Head of caudate nucleus (tissue), 42 donors: ENCODE data around the gene SELENOO.
"Not testable (repeated sequence)": the region's sequence is repeated elsewhere in the genome, so short reads cannot be mapped to it uniquely, and the experiment has no call there.

Experiments
- DNase-seq, 42 donors: peaks; one replicate each; pipeline versions ENCODE4 v3.0.0 to v3.0.0-alpha.2; 2020 to 2021; ENCODE audit warnings: mixed read lengths in 7 of 42
- intact Hi-C: fragments of 100-400 bp; cut with DNase I; formaldehyde crosslinking; loops from one replicate; pipeline ENCODE4 v1.15.0; 2022

SELENOO gene, protein sequence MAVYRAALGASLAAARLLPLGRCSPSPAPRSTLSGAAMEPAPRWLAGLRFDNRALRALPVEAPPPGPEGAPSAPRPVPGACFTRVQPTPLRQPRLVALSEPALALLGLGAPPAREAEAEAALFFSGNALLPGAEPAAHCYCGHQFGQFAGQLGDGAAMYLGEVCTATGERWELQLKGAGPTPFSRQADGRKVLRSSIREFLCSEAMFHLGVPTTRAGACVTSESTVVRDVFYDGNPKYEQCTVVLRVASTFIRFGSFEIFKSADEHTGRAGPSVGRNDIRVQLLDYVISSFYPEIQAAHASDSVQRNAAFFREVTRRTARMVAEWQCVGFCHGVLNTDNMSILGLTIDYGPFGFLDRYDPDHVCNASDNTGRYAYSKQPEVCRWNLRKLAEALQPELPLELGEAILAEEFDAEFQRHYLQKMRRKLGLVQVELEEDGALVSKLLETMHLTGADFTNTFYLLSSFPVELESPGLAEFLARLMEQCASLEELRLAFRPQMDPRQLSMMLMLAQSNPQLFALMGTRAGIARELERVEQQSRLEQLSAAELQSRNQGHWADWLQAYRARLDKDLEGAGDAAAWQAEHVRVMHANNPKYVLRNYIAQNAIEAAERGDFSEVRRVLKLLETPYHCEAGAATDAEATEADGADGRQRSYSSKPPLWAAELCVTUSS

DNA sequence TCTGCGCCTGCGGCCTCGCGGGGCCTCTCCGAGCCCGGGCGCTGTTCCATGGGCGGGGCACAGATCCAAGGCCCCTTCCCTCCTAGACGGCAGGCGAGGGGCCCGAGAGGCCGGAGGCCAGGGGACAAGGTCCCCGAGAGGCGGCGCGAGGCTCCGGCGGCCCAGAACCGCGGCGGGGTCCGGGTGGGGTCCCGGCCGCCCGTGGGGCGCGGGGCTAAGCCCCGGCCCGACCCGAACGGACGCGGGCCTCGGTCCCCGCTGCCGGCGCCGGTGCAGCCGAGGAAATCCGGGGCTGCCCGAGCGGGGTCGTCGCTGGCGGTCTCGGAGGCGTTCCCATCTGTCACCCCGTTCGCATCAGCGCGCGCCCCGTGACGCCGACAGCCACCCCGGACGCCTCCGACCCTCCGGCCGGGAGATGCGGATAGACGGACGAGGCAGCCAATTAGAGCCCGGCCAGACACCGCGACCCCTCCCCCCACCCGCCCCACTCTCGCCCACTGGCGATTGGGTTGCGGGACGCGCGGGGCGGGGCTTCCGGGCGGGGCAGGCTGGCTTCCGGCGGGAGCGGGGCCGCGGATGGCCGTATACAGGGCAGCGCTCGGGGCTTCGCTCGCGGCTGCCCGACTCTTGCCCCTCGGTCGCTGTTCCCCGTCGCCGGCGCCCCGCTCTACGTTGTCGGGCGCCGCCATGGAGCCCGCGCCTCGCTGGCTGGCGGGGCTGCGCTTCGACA, at the start of gene SELENOO:
Gene SELENOO (plus strand): TSS at position 551 of the 730 bp plus-strand sequence. CDS start 26 bp downstream, at position 577.
- DNase-seq = peak; percentile 80 to 98 (median 95)
- intact Hi-C loops = no loop called here

DNA sequence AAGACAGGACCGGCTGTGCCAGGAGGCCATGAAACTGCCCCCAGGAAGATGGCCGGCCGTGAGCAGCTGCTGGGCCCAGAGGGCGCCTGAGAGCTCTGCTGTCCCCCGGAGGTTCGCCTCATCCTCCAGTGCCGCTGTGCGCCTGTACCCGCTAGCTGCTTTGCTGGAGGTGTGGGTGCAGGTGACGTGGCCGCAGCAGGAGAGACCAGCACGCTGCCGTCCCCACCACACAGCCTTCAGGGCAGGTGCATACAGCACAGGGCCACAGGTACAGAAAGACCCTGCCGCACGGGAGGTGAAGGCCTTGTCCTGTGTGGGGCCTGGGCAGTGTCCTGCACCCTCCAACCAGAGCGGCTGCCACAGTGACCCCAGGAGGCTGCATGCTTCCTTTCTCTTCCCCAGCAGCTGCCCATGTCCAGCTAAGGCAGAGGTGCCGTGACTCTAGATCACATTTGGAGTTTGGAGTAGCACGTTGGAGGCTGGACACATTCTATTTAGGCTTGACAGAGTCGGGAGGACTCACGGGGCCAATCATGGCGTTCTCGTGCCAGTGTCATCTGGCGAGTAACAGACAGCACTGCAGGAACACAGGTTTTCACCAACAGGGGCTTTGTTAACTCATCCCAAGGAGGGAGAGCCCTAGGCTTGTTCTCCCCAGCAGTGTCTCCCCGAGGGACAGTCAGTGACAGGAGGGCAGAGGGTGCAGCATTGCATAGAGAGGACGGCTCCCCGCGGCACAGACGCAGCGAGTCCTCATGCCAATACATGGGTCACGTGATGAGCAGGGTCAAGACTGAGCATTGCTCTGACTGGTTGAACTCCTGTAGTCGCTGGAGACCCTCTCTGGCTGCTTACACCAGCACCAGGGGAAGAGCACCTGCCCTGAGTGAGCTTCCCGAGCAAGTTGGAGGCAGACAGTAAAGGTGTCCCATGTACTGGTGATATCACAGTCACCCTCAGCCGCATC, 49.0 kb upstream of the SELENOO start:
- no peak for DNase-seq
- intact Hi-C loops = no loop called here

DNA sequence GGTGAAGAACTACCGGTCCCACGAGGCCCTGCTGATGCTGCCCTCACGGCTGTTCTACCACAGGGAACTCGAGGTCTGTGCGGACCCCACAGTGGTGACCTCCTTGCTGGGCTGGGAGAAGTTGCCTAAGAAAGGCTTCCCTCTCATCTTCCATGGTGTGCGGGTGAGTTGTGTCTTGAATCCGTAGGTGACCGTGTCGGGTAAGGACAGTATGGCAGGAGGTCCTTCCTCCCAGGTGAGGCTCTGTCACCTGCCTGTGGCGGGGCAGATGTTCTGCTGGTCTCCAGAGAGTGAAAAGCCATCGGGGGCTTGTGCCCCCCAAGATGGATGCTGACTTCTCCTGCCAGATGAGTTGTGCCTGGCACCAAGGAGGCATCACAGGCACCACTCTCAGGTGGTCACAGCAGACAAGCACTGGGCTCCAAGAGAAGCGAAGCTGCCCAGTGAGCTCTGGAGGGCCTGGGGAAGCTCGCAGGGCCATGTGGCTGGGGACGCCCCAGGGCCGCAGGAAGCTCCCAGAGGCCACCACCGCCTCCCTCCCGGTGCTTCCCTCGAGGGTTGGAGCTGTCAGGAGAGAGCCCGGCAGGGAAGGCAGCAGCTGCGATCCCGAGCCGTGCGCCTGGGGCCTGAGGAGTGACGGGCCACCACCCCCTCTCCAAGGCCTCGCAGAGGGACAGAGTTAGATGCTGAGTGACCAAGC, 47.6 kb upstream of the SELENOO start:
- intact Hi-C loops = no loop called here
- DNase-seq = no peak

DNA sequence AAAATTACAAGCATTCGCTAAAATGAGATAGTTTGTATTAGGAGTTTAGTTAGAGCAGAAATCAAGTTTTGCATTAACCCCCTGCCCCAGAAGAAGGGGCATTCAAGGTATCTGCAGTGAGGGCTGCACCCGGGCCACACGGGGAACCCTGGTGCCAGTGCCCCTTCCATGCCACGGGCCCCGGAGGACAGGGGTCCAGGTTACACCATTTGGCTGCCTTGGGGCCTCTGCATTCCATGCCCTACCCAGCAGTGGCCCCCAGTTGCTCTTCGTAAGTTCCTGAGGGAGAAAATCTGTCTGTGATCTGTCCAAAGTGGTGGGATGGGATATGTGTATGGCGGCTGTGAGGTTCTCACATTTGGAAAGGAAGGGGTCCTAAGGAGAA, 47.1 kb upstream of the SELENOO start:
- no peak for DNase-seq
- intact Hi-C loops = no loop called here

DNA sequence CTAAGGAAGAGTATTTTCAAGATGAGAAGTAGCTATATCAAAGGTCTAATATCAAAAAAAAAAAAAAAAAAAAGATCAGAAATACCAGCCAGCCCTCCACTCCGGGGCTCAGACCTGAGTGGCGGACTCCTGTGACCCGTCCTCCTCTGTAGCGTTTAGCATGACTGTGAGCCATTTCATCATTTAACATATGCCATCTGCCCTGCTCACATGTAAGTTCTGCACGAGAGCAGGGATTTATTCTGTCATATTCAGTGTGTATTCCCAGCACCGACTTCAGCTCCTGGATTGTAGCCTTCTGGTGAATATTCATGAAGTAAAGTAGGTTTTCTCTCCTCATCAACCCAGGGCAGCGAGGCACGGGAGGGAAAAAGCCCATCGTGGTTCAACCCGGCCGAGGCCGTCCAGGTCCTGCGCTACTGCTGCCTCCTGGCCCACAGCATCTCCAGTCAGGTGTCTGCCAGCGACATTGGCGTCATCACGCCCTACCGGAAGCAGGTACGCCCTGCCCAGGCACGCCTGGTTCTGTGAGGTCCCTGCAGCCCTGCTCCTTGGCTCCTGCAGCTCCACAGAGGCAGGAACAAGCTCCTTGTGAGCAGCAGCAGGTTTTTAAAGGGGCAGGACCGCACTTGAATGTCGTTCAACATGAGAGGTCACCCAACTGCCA, 43.0 kb upstream of the SELENOO start:
- peak in 10 of 42 donors; percentile 21 to 64 (median 42) for DNase-seq
- intact Hi-C loops = no loop called here

DNA sequence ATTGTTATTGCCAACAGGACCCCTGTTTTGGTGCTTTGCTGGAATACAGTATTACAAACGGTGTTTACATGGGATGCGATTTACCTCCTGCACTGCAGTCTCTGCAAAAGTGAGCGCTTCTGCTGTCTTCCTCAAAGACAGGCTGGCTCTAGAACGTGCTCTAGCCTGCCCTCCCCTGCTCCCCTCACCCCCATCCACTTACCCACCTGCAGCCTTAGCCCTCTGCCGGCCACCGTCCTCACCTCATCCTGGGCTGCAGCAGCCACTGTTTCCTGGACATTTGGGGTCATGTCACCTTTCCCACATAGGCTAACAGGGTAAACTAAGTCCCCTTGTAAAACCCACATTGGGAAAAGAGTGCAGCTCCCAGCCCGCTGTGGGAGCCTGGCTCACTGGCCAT, 39.9 kb upstream of the SELENOO start:
- no peak for DNase-seq
- intact Hi-C loops = no loop called here

DNA sequence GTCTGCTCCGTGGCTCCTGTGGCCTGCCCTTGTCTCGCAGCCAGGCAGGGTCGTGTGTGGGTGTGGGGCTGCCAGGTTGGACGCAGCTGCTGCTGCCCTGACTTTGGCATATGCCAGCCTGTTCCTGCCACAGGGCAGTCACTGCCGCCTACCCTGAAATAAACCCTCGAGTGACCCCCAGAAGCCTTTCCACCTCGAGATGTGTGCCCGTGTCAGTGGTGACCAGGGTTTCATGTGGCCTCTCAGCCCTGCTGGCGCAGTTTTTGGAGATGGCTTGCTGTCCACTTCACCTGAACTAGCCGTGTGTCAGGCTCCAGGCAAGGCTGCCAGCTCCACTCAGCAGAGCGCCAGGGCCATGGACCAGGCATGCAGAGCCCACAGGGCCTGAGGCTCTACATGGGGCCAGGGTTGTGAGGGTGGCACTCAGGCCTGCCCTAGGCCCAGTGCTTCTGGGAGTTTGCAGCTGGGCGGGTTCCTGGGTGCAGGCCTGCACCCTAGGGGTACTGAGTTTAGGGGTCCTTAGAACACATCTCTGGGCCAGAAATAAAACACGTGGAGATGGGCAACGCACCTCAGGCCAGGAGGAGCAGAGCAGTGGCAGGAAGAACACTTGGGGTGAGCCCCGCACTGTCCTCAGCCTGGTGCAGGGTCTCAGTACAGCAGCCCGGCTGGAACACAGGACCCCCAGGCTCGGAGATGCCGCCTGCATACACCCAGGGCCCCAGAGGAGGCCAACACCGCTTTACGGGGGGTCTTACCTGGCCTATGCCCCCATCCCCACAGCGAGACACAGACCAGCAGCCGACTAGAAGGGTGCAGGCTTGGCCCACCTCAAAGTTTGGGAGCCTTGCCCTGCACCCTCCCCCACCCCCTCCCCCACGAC, 39.1 kb upstream of the SELENOO start:
- intact Hi-C loops = no loop called here

DNA sequence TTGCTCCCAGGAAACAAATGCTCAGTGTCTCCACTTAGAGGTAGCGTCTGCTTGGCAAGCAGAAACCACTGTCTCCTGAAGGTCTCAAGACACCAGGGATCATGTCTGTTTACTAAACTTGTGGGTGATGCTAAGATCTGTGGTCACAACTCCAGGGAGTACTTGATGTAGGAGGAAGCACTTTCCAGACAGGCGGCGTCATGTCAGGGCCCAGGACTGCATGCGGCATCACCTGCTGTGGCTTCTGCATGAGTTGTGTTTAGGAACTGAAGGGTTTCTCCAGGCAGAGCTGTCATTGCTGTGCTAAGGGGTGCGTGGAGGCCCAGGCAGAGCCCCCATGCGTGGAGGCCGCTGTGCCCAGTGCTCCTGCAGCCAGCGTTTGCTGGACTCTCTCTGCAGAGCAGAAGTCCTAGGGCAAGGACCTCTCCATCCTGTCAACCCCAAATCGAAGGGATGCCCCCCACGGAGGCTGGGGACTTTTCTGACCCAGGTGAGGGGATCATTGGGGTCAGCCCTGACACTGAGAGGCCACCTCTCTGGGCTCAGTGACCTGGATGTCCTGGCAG, 38.3 kb upstream of the SELENOO start:
- intact Hi-C loops = no loop called here

More for the DNA sequence above, 39.1 kb upstream of the SELENOO start:
- peak in 1 of 42 donors; percentile 34 for DNase-seq

DNA sequence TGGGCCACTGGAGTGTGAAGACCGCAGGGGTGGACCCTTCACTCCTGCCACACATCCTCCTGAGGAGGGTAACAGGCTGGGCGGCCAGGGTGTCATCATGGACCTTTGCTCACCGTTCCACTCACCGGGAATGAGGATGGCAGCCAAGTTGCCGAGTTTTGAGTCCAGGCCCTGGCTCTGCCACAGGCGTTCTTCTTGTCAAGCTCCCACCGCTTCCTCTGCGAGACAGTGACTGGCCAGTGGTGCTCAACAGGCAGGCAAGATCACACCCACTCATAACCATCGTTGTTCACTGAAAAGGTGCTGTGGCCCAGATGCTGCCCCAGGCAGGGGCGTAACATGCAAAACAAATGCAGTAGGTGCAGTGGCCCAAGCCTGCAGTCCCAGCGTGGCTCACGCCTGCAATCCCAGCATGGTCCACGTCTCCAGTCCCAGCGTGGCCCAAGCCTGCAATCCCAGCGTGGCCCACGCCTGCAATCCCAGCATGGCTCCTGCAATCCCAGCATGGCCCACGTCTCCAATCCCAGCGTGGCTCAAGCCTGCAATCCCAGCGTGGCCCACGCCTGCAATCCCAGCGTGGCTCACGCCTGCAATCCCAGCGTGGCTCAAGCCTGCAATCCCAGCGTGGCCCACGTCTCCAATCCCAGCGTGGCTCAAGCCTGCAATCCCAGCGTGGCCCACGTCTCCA, 35.2 kb upstream of the SELENOO start:
- no peak for DNase-seq
- intact Hi-C loops = no loop called here

More for the DNA sequence above, 38.3 kb upstream of the SELENOO start:
- no peak for DNase-seq

DNA sequence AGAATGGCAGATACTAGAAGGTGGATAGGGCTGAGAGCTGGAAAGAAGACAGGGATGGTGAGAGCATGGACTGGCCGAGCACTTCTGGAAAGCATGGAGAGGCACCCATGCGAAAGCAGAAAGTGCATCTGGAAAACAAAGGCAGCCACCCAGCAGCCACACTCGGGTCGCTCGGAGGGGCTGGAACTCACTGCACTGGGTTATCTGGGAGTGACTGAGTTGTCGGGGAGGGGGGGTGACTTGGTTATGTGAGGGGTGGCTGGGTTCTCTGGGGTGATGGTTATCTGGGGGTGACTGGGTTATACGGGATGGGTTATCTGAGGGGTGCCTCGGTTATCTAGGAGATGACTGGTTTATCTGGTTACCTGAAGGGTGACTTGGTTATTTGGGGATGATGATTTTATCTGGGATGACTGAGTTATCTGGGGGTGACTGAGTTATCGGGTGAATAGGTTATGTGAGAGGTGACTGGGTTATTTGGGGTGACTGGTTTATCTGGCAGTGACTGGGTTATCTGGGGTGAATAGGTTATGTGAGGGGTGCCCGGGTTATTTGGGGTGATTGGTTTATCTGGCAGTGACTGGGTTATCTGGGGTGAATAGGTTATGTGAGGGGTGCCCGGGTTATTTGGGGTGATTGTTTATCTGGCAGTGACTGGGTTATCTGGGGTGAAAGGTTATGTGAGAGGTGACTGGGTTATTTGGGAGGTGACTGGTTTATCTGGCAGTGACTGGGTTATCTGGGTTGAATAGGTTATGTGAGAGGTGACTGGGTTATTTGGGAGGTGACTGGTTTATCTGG, 32.9 kb upstream of the SELENOO start:
- intact Hi-C loops = no loop called here

DNA sequence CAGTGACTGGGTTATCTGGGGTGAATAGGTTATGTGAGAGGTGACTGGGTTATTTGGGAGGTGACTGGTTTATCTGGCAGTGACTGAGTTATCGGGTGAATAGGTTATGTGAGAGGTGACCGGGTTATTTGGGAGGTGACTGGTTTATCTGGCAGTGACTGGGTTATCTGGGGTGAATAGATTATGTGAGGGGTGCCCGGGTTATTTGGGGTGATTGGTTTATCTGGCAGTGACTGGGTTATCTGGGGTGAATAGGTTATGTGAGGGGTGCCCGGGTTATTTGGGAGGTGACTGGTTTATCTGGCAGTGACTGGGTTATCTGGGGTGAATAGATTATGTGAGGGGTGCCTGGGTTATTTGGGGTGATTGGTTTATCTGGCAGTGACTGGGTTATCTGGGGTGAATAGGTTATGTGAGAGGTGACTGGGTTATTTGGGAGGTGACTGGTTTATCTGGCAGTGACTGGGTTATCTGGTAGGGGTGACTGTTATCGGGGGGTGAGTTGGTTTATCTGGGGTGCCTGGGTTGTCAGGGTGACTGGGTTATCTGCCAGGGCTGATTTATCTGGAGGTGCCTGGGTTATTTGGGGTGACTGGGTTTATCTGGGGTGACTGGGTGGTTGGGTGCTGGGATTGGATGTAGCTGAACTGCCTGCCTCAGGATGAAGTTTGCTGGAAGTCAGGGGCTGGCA, 32.2 kb upstream of the SELENOO start:
- intact Hi-C loops = not testable (repeated sequence)
- peak in 2 of 42 donors; percentile 5 to 35 for DNase-seq

More for the DNA sequence above, 32.9 kb upstream of the SELENOO start:
- DNase-seq = no peak

DNA sequence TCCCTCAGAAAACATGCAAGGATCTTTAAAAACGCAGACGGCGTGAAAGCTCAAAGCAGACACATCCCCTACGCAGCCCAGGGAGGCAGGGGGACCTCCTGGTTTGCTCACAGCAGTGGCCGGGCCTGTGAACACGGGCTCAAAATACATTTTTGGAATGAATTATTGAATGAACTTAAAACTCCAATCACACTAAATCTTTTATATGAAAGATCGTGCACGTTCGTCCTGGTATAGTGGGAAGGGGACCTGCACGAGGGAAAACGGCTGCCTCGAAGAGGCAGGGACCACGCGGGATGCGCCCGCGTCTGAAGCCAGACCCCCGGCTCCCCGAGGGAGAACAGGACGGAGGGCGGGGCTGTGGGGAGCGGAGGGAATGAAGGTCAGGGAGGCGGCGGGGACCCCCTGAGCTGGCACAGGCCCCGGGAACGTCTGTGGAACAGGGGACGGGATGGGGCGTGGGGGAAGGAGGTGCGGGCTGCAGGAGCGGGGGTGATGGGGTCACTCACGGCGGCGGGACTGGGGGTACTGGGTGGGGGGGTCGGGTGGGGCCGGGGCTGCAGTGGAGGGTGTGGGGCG, 31.5 kb upstream of the SELENOO start:
- peak in 1 of 42 donors; percentile 33 for DNase-seq
- intact Hi-C loops = no loop called here

DNA sequence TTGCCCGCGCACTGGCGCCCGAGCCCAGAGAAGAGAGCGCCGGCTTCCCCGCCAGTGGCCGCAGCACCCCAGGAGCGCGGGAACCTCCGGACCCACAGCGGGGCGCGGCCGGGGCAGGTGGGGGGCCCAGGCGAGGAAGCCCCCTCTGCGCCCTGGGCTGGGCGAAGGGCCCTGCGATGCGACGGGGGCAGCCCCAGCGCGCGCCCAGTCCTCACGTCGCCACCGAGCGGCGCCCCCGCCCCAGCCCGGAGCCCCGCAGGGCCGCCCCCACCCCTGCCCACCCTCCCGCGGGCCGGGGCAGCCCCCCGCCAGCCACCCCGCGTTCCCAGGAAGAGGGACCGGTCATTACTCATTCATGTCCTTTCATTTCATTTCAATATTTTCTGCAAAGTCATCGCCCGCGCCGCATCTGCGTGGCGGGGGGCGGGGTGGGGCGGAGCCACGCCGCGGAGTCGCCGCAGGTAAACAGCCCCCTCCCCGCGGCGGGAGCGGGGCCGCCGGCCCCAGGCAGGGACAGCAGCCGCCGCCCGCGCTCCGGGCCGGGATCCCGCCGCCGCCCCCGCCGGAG, 31.0 kb upstream of the SELENOO start:
- intact Hi-C loops = no loop called here
- peak in 1 of 42 donors; percentile 38 for DNase-seq
